RPMI8226 (cell line): ENCODE data around the gene TOX2.

Experiments
- DNase-seq: peaks from one replicate; pipeline ENCODE4 v3.0.0-alpha.2; 2015

Gene TOX2

DNA sequence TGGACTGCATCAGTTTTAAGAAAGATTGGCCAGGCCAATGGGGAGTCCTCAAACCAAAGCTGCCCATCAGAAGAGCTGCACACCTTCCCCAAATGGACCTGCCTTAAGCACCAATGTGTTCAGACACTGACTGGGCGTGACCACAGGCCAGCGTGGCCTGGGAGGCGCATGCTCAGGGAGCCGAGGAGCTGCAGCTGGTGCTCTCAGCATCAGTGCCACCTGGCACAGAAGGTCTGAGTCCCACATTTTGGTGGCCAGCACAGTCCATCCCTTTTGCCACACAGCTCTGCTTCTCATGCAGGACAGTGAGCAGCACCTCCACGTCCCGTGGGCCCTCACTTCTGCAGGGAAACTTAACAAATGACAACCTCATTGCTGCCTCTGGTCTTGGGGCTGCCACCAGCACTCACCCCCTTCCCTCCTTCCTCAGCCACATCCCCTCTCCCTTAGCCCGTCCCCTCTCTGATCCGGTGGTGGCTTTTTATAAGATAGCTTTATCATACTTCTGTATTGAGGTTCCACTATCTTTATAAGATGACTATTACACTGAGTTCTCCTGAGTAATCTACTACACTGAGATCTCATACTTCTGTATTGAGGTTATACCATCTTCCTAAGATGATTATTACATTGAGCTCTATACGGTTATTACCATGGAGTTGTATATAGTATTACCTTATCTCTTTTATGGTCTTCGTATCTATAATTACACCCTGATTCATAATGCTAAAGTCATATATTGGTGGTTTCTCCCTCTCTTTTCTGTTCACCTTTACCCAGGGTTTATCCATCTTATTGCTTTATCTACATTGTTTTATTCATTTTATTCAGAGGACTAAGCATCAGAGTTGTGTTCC lies 109.1 kb downstream of the TOX2 start:
- peak; percentile 20 for DNase-seq

DNA sequence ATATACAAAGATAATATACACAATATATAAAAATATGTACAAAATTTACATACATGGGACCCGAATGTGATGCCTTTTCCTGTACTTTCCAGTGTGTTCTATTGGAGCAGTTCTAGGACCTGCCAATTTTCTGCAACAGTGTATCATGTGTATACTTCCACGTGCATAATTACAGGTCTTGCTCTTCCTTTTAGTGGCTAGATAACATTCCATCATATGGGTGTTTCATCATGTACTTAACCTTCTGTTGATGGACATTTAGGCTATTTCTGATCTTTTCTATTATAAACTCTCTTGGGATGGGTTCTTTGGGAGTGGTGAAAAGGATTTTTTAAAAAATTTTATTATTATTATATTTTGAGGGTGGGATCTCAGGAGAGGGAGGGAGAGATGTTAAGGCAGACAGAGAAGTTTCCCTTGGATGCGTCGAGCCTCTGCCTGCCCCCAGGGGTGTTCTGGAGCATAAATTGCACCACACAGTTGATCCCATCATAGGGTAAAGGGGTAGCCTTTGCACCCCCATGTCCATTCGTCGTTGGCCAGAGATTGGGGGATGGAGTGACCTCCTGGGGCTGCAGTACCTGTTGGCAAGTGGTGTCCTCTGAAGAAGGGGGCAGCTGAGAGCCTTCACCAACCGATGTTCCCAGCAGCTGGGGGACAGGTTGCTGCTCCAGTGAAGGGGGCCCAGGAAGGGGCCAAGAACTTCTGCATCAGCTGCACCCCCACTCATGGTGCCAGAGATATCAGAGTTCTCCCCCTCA lies 110.3 kb downstream of the TOX2 start:
- no peak for DNase-seq

DNA sequence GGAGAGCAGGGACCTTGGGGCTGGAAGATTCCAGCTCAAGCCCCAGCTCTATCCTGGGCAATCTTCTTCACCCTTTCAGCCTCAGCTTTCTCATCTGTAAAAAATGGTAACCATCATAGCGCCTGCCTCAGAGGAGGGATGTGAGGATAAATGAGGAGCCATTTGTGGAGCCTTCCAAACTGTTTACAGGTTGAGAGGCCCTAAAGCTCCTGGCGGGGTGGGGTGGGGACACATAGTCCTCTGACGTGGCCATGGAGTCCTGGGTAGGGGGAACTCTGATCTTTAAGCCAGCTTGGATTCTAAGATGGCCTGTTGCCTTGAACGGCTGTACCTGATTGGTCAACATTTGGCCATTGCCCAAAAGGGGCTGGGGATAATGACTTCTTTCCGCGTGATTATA lies 111.1 kb downstream of the TOX2 start:
- no peak for DNase-seq

DNA sequence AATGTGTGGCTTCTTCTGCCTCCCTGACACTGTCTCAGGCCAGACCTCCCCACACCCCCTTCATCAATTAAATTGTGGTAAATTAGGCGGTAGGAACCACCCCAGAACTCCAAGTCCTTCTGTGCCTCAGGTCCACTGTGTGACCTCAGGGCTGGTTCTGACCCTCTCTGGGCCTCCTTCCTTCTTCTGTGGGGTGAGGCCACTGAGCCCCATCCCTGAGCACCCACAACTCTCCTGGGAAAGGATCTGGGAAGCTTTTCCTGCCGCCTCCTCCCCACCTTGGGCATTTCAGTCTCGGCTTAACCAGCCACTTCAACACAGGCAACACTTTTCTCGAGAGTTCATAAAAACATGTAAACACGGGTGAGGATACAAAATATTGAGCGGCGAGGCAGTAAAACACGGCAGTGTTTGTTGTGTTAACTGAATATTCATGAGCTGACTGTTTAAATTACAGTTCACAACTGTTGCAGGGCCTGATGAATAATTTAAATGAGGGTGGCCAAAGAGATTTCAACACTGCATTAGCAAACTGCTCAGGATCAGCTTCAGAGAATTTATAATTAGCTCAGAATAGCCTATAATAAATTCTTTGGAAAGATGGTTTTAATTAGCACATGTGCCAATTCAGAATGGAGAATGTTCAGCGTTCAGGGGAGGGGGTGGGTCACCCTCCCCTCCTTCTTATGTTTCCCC lies 112.1 kb downstream of the TOX2 start:
- no peak for DNase-seq

DNA sequence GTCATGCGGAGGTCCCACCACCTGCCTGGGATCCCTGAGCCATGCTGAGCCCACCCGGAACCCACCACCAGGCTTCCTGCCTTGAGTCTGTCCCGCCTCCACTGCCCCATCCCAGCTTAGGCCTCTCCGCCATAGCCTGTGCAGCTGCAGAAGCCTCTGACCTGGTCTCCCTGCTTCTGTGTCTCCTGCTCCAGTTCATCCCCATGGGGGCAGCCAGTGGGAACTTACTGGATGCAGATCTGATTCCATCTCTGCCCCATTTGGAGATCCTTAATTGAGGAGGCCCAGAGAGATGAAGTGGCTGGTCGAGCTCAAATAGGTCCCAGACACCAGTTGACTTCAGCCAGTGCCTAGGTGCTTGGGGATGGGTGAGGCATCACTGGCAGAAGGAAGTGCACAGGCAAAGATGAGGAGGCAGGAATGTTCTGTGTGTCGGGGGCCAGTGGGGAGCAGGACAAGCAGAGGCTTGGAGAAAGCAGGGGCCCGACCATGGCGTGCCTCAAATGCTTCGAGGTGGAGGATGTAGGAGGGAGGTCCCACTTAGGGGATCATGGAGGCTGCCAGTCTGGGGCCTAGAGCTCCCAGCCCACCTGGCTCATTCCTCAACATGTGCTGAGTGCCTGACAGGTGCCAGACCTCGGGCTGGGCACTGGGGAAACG lies 112.8 kb downstream of the TOX2 start:
- no peak for DNase-seq

DNA sequence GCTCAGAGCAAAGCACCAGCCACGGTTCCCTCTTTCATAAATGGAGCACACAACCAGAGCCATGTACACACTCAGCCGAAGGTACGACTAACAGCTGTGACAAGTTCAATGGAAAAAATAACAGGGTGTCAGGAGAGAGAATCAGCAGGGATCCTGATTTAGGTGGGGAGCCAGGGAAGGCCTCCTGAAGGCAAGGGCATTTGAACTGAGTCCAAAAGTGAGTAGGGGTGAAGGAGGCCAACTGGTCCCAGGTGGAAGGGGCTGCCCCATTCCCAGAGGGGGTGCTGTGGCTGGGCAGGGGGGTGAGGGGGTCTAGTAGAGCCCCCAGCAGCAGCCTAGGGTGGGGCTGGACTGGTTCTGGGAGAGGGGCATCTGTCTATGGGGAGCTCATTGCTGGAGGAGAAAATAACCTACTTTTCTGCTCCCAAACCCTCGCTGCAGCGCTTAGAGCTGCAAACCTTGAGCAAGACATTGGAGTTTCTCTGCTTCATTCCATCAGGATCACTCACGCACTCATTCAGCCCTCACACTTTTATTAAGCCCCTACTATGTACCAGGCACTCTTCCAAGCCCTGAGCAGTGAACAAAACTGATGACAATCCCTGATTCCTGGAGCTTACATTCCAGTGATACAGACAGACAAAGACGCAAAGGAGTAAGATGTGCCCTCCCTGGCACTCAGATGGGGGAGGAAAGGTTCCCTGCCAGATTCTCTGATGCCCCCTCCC lies 113.5 kb downstream of the TOX2 start:
- DNase-seq, result no peak

DNA sequence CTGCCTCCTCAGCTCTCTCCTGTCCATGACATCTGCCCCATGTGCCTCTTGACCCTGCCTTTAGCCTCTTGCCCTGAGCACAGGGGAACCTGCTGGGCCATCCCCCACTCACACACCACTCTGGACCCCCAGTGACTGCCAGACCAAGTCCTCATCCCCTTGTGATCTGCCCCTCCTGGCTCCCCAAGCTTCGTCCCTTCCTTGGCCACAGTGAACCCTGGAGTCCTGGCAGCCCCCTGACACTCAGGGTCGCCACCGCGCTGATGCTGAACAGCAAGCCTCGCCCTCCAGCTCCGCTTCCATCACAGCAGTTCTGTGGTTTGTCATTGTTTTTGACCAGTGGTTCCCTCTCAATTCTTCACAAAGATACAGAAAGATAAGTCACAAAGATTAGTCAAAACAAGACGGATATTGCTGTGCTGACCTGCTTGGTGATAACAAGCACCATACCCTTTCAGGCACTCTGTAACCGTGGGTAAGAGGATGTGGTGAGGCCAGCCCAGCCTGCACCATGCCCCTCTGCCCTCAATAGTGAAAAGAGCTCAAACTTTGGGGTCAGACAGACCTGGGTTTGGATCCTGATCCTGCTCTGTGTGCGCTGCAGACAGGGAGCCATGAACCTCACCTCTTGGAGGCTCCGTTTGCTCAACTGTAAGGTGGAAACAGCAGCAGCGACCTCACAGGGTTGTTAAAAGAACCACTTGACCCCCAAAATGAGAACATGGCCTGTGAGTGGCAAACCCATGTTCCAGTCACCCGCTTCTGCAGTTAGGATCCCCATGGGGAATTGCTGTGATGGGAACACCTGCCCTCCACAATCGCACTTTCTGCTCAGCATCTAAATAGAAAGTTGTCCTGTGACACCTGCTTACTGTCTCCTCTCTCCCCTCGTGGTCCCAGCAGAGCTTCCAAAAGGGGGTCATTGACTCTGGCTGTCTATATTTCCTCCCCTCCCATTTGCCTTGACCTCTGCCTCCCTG lies 114.5 kb downstream of the TOX2 start:
- no peak for DNase-seq

DNA sequence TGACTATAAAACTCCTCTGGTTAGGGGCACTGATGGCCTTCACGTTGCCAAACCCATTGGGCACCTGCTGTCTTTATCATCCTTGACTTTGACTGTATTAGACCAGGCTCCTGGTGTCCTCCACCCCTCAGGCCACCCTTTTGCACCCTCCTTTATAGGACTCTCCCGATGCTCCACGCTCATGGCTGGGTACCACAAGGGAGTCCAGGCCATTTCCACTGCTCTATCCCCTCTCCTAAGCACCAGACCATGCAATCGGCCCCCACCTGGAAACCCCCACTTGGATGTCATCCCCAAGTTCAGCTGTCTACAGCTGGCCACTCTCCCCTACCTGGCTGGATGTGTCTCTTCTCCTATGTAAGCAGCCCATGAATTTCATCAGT lies 115.2 kb downstream of the TOX2 start:
- no peak for DNase-seq

DNA sequence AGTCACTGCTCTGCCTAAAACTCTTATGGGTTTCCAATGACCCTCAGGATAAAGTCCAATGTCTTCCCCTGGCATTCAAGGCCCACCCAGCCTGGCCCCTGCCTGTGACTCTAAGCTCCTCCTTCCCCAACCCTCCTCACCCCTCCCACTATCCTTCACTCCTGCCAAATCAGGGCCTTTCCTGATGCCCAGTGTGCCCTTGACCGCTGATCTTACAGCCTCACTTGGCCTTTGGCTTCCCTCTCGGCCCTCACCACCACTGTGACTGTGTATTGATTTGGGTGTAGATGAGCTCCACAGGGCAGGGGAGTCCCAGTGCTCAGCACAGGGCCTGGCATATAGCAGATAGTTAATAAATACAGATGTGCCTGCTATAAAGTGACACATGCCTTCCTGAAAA lies 115.7 kb downstream of the TOX2 start:
- DNase-seq, result no peak

DNA sequence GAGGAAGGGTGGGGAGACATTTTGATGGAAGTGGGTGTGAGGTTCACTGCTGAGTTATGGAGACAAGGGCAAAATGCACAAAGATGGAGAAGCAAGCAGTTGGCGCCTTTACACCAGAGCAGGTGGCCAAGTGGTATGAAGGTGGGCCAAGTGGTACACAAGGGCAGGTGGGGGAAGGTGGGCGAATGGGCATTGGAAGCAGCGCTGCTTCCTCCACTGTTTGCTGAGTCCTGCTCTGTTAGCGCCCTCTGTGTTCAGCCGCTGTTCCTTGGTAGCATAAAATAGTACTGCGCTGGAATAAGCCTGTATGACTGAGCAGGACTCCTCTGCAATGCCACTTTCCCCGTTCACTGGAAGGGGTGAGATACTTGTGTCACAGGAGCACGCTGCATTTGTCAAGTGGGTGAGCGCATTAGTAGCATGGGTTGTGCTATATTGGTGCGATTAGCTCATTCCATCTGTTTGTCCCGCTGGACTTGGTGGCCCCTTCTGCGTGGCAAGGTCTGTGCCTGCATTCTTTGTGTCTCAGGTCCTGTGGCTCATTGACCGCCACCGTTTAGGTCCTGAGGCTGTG lies 116.4 kb downstream of the TOX2 start:
- no peak for DNase-seq

DNA sequence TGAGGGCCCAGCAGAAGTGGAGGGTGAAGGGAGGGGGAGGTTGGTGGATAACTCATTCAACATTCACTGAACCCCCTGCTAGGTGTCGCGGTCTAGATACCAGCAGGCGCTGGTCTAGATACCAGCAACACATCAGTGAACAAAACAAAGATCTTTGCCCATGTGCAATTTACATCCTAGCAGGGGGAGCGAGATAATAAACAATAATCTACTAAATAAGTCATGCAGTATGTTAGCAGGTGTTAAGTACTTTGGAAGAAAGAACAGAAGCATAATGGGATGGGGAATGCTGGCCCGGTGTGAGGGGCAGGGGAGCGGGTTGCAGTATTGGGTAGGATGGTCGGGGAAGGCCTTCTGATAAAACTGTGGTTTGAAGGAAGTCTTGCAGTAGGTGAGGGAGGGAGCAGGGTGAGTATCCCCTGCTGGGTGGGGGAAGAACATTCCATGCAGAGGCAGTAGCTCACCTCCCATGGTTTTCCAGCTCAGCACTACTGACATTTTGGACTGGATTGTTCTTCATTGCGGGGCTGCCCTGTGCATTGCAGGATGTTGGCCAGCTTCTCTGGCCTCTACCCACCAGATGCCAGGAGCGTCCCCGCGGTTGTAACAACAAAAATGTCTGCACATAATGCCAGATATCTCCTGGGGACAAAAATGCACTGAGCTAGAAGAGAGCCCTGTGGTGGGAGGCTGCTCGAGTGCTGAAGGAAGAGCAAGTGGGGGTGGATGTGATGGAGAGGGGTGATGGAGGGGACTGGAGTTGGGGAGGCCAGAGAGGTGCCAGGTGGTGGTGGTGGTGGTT lies 117.3 kb downstream of the TOX2 start:
- DNase-seq, result no peak

DNA sequence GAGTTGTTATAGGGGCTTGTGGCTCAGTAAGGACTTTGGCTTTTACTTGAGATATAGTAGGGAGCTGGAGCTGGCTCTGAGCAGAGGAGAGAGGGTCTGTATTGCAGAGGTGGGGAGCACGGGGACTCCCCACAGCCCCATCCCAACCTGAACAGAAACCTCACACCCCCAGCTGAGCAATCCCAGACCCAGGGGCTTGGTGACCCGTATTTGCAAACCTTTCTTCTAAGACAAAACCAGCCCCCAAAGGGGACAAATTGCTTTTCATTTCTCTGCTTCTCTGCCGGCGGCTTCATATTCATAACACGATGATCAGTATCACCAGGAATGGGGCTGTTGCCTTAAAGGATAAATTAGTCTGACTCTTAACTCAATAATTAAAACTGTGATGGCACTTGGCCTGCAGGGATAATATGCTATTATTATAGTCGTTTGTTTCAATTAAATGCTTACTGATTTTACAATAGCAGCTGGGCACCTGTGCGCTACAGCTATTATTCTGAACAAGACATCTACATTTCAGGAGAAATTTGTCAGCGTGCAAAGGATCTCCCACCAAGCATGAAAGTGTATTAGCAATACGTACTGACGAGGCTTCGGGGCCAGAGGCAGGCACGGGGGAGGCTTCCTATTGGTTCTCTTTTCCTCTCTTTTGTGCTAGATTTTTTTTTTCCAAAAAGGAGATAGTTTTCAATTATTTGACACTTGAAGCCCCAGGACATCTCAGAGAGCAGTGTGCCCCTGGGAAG lies 118.1 kb downstream of the TOX2 start:
- no peak for DNase-seq

DNA sequence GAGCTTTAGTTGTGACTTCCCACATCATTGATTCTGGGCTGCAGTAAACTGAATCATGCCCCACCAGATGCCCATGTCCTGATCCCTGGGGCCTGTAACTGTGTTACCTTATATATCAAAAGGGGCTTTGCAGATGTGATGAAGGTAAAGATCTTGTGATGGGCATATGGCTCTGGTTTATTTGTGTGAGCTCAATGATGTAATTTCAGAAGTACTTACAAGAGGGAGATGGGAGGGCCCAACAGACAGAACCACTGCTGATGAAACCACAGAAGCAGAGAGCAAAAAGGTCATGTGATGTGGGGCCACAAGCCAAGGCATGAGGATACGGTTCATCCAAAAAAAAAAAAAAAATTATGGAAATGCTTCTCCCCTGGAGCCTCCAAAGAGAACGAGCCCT lies 118.7 kb downstream of the TOX2 start:
- no peak for DNase-seq

DNA sequence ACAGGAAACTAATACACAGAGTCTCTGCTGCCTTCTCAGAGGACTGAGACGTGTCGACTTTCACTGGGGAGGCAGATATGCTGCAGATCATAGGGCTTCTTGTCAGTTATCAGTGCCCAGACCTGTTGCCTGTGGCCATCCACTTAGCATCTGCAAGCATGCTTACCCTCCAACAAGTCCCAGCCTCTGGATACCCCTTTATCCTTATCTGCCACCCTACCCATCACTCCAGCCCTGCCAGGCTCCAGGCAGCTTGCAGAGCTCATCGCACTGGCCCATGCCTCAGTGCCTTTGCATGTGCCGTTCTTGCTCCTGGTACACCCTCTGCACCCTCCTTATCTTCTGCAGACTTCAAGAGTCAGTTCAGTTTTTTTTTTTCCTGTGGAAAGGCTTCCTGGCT lies 119.2 kb downstream of the TOX2 start:
- no peak for DNase-seq

DNA sequence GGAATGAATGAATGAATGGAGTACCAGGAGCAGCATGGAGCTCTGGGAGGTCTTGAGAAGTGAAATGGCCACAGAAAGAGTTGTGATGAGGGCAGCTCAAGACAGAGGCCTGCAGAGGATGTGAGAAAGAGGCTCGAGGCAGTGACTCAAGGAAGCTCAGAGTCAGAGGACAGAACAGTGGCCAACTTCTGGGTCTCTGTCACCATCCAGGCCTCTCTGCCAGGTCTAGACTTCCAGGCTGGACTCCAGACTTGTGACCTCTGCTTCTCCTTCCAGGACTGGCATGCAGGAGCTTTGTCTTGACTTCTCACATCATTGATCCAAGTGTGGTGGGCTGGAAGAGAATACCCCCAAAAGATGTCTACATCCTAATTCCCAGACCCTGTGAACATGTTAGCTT lies 119.8 kb downstream of the TOX2 start:
- DNase-seq, result no peak

DNA sequence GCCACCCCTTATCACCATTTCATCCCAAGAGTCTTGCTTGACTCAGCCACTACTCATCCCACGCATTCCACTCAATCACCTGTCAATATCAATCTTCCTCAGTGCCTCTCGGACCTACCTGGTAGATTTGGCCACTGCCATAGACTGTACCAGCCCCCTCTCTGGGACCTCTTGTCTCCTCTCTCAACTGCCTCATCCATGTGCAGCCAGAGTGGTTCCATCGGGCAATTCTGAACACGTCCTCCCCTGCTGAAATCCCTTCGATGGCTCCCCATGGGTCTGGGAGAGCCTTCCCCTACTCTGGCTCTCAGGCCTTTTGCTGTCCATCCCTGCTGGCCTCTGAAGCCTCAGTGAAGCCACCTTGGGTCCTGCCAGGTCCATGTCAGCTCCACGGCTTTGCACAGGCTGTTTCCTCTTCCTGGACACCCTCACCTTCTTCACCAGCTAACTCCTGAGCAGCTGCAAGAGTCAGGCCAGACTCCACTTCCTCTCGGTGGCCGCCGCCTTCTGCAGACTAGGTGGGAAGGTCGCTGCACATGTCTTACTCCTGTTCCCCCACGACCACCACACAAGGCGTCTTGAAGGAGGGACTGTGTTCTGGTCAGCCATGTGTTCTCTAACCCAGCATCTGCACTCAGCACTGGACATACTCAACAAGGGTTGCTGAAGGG lies 120.4 kb downstream of the TOX2 start:
- DNase-seq, result no peak

DNA sequence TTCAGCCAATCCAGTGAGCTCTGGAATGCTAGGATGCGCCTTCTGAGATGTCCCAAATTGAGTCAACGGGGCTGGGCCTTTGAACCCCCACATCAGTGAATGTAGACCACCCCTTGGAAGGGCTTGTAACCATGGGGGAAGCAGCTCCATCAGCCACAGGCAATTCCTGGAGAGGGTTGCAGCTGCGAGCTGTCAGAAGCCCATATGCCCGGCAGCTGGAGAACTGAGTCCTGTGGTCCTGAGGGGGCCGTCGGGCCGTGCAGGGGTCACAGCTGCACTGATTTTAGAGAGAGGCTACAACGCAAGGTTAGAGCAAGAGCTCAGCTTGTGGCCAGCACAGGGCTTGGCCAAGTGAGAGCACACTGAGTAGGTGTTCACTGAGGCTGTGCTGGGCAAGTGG lies 121.3 kb downstream of the TOX2 start:
- no peak for DNase-seq

DNA sequence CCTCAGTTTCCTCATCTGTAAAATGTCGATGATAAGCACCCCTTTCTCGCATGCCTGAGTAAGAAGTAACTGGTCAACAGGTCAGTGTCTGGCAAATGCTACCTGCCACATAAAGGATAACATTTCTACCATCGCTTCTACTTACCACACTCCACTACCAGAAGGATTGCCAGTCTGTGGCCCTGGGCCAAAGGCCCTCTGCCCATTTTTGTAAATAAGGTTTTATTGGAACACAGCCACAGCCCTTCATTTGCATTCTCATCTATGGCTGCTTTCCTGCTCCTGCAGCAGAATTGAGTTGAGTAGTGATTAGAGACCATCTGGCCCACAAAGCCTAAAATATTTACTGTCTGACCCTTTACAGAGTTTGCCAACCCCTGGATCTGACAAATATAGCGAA lies 121.8 kb downstream of the TOX2 start:
- no peak for DNase-seq

DNA sequence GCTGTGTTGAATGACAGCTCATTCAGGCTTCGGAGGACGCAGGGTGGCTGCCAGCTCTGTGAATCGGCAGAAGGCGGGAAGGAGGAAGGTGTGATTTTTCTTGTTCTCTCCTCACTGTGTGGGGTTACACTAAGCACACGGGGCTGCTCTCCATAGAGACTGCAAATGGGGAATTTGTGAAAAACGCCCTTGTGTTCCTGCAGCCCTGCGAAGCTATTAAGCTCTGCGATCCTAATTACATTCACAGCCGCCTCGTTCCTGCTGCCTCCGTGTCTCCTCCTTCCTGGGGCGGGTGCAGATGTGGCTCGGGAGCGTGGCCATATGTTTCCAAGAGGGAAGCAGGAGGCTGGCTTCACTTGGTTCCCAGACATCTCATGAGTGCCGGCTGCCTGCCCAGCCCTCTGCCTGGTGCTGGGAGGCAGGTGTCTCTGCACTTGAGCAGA lies 124.0 kb downstream of the TOX2 start:
- no peak for DNase-seq
